EL (cell line): ENCODE results near the gene OBP2B.
A peak's percentile ranks its signal among the peaks of the same experiment; 100 is the strongest.
"Not testable (repeated sequence)": the region's sequence is repeated elsewhere in the genome, so short reads cannot be mapped to it uniquely, and the experiment has no call there.

Source experiments
- DNase-seq: peaks from one replicate; pipeline ENCODE4 v3.0.0-alpha.2; 2016

Gene OBP2B

GRCh38 chr9:133238272-133238850, 29.3 kb upstream of the OBP2B start:
- DNase-seq = peak; percentile 67

DNA sequence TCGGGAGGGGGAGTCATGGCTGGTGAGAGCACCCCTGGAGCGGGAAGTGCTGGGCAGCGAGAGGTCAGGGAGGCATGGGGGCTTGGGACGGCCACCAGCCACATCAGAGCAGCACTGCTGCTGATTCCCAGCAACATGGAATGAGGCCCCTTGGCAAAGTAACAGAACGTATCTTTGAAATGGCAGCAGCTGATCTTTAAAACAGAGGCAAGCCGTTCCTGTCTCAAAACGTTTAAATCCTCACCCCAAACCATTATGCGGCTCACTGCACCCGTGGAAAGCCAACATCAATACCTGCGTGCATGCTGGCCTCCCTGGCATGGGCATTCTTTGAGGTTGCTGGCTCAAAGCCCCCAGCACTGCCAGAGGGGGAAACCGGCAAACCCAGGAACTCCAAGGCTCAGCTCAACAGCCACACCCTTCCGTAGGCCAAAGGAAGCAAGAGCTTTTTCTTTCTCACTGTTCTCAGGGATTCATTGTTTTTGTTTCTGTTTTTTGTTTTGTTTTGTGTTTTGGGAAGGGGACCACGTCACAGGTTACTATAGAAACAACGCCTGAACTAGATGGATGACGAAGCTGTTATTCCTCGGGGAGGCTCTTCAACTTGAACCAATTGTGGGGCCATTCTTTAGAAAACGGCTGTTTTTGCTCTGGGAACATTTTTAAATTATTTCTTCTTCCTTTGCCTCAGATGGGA, 28.1 kb upstream of the OBP2B start:
- no peak for DNase-seq

DNA sequence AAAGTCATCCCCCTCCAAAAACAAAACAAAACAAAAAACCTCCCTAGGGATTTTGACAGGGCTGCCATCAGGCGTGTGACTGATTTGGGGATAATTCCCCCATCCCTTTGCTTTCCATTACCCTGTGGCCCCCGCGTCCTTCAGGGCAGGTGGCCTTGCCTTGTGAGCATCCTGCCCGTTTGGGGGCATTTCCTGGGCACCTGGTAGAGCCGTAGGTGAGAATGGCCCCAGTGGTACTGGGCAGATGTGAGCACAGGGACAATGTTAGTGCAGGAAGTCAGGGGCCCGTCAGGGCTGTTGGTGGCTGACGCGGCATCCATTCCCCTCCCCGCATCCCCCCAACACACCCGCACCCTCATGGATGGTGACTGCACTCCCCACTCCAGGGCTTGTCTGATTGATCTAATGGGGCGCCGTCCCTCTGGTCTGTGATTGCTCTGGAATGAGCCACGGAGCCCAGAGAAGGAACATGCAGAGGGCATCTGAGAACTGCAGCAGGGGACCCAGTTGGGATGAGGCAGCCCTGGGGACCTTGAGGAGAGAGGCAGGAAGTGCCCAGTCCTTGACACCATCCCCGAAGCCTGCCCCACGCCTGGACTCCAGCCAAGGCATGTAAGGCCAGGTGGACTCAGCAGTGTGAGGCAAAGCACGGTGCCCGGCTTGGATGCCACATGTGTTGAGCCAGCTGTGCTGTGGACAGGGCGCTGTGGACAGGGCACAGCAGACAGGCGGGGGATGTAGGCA, 27.4 kb upstream of the OBP2B start:
- not testable (repeated sequence) for DNase-seq

DNA sequence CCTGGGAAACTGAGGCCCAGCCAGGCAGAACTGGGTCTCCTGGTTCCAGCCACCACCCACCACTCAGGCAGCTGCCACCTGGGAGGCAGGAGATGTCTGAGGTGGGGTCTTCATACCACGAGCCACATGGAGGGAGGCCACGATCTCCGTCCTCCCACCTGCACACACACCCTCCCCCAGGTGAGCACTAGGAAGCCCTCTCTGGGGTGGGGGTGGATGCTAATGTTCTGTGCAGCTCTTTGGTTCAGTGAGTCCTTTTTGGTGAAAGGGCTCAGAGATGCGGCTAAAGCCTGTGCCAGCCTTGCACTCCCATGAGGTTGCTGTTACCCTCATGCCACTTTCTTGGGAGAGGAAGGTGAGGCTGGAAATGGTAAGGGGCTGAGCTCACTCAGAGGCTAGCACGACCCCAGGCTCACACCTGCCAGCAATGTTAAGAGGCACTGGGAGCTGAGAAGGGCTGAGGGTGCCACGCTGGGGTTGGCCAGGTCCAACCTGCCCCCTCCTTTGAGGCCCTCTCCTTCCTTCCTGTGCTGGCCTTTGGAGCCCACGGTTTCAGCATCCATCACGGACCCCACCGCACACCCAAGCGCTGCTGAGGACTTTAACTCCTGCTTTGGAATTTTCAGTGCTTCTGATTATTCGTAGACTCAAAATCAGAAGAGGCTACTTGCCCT, 26.6 kb upstream of the OBP2B start:
- DNase-seq = no peak

- no peak for DNase-seq
Measured at GRCh38 chr9:133234577-133235322, 25.7 kb upstream of the OBP2B start.

DNA sequence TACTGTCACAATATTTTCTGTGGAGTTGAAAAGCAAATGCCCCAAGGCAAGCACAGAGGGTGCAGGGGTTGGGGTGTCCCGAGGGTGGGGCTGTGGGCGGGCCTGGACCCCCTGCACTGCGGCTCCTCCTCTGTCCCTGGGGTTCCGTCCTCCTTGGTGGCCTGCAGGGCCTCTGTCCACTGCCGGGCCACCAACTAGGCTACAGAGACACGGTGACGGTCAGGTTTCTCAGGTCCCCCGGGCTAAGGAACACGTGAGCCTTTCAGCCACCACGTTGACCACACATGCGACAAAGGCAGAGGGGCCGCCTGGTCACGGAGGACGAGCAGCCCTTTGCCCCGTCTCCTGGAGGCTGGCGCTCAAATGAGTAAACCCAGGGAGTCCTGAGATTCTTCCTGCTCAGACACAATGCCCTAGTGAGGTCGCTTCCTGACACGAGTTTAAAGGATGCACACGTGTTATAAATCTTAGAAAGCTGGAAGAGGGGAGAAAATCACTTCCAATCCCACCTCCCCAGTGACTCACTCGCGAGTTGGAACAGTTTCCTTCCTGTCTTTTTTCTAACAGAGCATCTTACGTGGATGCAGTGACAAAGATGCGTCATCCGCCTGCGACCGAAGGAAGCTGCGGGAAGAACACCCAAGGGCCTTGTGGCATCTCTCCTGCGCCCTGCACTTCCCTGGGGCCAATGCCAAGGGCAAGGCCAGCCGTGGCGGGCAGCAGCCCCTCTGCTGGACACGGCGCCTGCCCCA, 24.8 kb upstream of the OBP2B start:
- no peak for DNase-seq

GRCh38 chr9:133231934-133232568, 23.0 kb upstream of the OBP2B start:
- DNase-seq = not testable (repeated sequence)

DNA sequence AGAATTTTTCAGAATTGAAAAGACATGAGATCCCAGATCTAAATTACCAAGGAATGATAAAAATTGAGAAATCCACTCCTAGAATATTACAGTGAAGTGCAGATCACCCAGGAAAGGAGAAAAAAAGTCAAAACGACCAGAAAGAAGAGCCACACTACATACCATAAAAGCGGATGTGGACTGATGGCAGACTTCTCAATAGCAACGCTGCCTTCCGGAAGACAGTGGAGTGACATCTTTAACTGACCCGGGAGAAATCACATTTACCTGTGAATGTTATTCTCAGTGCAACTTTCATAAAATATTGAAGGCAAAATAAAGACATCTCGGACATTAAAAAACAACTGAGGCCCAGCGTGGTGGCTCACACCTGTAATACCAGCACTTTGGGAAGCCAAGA, 21.5 kb upstream of the OBP2B start:
- DNase-seq = not testable (repeated sequence)

DNA sequence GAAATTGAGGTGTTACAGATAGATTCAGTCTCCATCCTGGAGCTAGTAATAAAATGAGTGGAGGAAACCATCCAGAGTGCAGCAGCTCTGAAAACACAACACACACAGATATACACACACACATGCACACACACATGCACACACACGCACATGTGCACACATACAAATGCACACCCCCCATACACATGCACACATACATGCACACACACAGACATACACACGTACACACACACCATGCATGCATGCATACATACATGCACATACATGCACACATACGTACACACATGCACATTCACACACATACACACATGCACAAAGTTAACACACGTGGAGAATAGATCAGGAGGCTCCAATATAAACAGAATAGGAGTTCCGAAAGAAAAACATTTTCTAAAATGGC, 21.0 kb upstream of the OBP2B start:
- DNase-seq = no peak

DNA sequence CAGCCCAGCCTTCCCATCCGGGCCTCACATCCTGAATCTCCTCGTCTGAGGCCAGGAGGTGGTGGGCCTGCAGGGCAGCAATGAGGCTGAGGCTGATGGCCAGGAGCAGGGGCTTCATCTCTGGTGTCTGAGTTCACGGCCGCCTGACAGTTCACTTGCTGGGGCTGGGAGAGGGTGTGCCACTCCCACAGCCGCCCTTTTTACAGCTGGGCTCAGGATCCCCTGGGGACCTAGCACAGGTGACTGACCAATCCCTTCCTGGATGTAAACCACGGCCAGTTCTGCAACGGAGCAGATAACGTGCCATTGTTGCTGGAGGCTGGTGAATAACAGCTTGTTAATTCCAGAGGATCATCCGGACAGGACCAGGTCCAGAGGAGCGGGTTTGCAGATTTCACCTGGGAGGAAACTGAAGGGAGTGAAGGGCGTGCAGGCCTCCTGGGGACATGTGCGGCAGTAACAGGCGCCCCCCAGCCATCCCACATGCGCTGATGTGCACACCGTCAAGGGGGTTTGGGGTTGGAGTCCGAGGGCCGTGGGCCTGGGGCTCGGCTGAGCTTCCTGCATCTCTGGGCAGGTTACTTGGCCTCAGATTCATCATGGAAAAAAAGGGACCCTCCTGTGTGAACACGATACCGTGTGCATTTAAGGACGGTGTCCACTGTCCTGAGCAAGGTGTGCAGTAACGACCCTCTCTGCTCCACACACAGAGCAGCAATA, 19.6 kb upstream of the OBP2B start:
- not testable (repeated sequence) for DNase-seq

DNA sequence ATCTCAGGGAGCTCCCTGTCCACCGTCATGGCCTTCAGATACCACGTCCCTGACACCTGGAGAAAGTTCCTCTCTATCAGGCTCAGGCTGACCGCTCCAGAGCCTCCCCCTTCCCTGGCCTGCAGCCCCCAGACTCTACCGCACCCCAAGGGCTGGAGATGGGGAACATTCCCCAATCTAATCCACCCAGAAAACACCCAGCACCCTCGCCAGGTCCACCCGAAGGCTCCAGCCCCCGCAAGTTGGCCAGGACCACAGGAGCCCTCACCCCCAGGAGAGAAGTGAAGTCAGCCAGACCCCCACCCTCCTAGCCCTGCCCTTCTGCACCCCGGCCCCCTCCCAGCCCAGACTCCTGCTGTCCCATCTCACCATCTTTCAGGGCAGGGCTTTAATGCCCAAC, 18.9 kb upstream of the OBP2B start:
- DNase-seq = not testable (repeated sequence)

GRCh38 chr9:133227242-133227860, 18.3 kb upstream of the OBP2B start:
- DNase-seq = no peak

DNA sequence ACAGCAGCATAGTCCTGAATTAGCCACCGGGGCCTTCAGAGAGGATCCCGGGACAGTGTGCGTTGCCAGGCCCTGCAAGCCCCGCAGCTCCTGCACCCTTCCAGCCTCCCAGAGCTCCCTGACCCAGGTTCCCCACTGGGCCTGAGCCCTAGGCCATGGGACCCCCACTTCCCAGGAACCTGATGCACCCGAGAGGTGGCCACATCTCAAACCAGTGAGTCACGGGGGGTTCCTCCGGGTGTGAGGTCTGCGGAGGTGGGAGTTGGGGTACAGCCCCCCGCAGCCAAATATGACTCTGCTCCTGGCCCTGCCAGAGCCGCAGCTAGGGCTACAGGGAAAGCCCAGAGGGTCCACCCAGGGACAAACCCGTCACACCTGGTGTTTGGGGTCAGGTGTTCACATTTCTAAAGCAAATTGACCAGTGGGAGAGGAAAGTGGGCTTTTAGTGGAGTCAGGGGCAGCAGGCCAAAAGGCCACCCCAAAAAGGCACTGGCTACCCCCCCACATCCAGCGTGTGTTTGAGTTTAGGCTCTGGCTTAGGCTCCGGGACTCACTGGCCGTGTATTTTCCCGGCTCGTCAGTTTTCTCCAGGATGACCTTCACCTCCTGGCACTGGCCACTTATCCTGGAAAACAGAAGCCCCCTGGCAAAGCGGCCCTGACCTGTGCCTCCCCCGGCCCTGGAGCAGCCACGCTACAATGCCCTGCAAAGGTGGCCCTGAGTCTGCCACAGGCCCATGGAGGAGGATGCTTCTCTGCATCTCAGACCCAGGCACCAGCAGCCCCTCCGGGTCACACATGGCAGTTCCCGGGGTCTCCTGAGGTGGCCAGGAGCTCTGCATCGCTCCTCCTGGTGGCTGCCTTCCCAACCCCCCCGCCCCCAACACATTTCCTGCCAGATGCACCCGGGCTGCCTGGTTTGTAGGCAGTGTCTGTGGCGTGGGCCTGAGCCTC, 17.4 kb upstream of the OBP2B start:
- no peak for DNase-seq

DNA sequence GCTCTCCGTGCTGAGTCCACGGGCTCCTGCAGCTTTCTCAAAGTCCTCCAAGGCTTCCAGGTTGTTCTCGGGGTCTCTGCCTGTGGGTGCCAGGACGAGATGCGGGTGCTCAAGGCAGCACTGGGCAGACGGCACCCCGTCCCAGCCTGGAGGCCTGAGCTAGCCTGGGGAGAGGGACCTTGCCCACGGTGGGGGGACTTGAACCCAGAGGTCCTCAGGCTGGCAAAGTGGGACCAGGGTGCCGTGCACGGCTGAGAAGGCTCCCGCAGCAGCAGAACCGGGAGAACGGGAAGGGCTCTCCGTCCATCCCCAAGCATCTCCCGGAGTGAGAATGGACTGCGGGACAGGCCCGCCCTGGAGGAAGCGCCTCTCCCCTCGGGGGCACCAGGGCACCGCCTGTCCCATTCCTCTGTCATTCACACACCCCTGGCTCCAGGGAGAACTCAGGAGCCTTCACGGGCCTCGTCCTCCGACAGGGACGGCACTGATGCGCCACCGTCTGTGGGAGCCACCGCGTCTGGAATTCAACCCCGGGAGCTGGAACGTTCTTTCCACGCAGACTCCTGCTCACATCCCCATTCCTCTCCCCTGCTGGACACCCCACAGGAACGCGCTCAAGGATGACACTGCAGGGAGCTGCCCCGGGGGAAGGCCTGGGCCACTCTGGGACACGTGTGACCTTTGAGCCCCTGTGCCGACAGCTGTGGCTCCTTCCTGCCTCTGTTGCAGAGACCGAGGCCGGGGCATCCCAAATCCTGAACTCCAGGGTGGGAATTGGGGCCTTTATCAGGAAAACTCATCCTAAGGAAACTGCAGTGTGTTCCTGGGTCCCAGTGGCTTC, 16.3 kb upstream of the OBP2B start:
- DNase-seq = no peak

- DNase-seq = no peak
Measured at GRCh38 chr9:133224762-133225161, 15.7 kb upstream of the OBP2B start.

GRCh38 chr9:133223159-133223756, 14.2 kb upstream of the OBP2B start:
- not testable (repeated sequence) for DNase-seq

- DNase-seq = not testable (repeated sequence)
Measured at GRCh38 chr9:133221994-133222393, 12.9 kb upstream of the OBP2B start.
